ENCODE results near the gene SPATA6.

Gene SPATA6

GRCh38 chr1:48498096-48498791, 26.2 kb upstream of the SPATA6 start:
- ATAC-seq = peak; percentile 96

GRCh38 chr1:48495911-48496310, 23.9 kb upstream of the SPATA6 start:
- no peak for ATAC-seq
- TF ChIP-seq ZFP30 (CRISPR knock-in tag; IDR thresholded peaks at IDR 0.05) (no peak), ESRRG (CRISPR knock-in tag; IDR thresholded peaks at IDR 0.05) (no peak), ZNF565 (CRISPR knock-in tag; conservative IDR thresholded peaks at IDR 0.05; ENCODE audit: low read depth) (no peak), RARB (CRISPR knock-in tag; IDR thresholded peaks at IDR 0.05) (no peak)

More at GRCh38 chr1:48498096-48498791, 26.2 kb upstream of the SPATA6 start:
- TF ChIP-seq PPARA (CRISPR knock-in tag; IDR thresholded peaks at IDR 0.05; ENCODE audit: borderline replicate concordance) = no peak
- no peak for TF ChIP-seq ARNTL (CRISPR knock-in tag; IDR thresholded peaks at IDR 0.05; ENCODE audit: borderline replicate concordance, low read depth)
- TF ChIP-seq ZNF565 (CRISPR knock-in tag; conservative IDR thresholded peaks at IDR 0.05; ENCODE audit: low read depth) = no peak
- TF ChIP-seq RARB (CRISPR knock-in tag; IDR thresholded peaks at IDR 0.05) = no peak
- TF ChIP-seq ZNF8 (CRISPR knock-in tag; IDR thresholded peaks at IDR 0.05) = no peak
- no peak for TF ChIP-seq OSR1 (CRISPR knock-in tag; IDR thresholded peaks at IDR 0.05)
- TF ChIP-seq CSDC2 (CRISPR knock-in tag; IDR thresholded peaks at IDR 0.05) = no peak
- no peak for TF ChIP-seq ESRRG (CRISPR knock-in tag; IDR thresholded peaks at IDR 0.05)
- no peak for TF ChIP-seq SNAI2 (CRISPR knock-in tag; IDR thresholded peaks at IDR 0.05)
- no peak for TF ChIP-seq ZC3H10 (CRISPR knock-in tag; IDR thresholded peaks at IDR 0.05)

GRCh38 chr1:48495166-48495565, 23.2 kb upstream of the SPATA6 start:
- TF ChIP-seq ZFP3 (CRISPR knock-in tag; IDR thresholded peaks at IDR 0.05) (no peak), ZC3H10 (CRISPR knock-in tag; IDR thresholded peaks at IDR 0.05) (no peak), ARNTL (CRISPR knock-in tag; IDR thresholded peaks at IDR 0.05; ENCODE audit: borderline replicate concordance, low read depth) (no peak)
- ATAC-seq = no peak

GRCh38 chr1:48493970-48494769, 22.2 kb upstream of the SPATA6 start:
- no peak for TF ChIP-seq SNAI2 (CRISPR knock-in tag; IDR thresholded peaks at IDR 0.05)
- TF ChIP-seq POU6F1 (CRISPR knock-in tag; IDR thresholded peaks at IDR 0.05; ENCODE audit: borderline replicate concordance, low read depth) = no peak
- no peak for TF ChIP-seq CSDC2 (CRISPR knock-in tag; IDR thresholded peaks at IDR 0.05)
- ATAC-seq = peak; percentile 30; the same call in 2 of the 3 replicates

GRCh38 chr1:48493041-48493440, 21.0 kb upstream of the SPATA6 start:
- ATAC-seq = no peak
- TF ChIP-seq ZNF70 (CRISPR knock-in tag; IDR thresholded peaks at IDR 0.05) = no peak
- no peak for TF ChIP-seq BACH2 (CRISPR knock-in tag; IDR thresholded peaks at IDR 0.05; ENCODE audit: borderline replicate concordance)
- no peak for TF ChIP-seq CSDC2 (CRISPR knock-in tag; IDR thresholded peaks at IDR 0.05)
- no peak for TF ChIP-seq ARNTL (CRISPR knock-in tag; IDR thresholded peaks at IDR 0.05; ENCODE audit: borderline replicate concordance, low read depth)
- no peak for TF ChIP-seq PPARA (CRISPR knock-in tag; IDR thresholded peaks at IDR 0.05; ENCODE audit: borderline replicate concordance)
- TF ChIP-seq ZC3H10 (CRISPR knock-in tag; IDR thresholded peaks at IDR 0.05) = no peak
- TF ChIP-seq ZNF565 (CRISPR knock-in tag; conservative IDR thresholded peaks at IDR 0.05; ENCODE audit: low read depth) = no peak

- ATAC-seq = no peak
- TF ChIP-seq ESRRG (CRISPR knock-in tag; IDR thresholded peaks at IDR 0.05) (no peak), ZNF565 (CRISPR knock-in tag; conservative IDR thresholded peaks at IDR 0.05; ENCODE audit: low read depth) (no peak), ZC3H10 (CRISPR knock-in tag; IDR thresholded peaks at IDR 0.05) (no peak), TCF4 (CRISPR knock-in tag; IDR thresholded peaks at IDR 0.05; ENCODE audit: borderline replicate concordance) (no peak), POU6F1 (CRISPR knock-in tag; IDR thresholded peaks at IDR 0.05; ENCODE audit: borderline replicate concordance, low read depth) (no peak), CREB5 (CRISPR knock-in tag; IDR thresholded peaks at IDR 0.05; ENCODE audit: low read depth) (no peak), TOX (CRISPR knock-in tag; IDR thresholded peaks at IDR 0.05; ENCODE audit: borderline replicate concordance) (no peak), CSRNP3 (CRISPR knock-in tag; IDR thresholded peaks at IDR 0.05) (no peak), GLIS3 (CRISPR knock-in tag; IDR thresholded peaks at IDR 0.05) (no peak), ISL1 (CRISPR knock-in tag; IDR thresholded peaks at IDR 0.05) (no peak), CSDC2 (CRISPR knock-in tag; IDR thresholded peaks at IDR 0.05) (no peak), SNAI2 (CRISPR knock-in tag; IDR thresholded peaks at IDR 0.05) (no peak), ZFP3 (CRISPR knock-in tag; IDR thresholded peaks at IDR 0.05) (no peak), RARB (CRISPR knock-in tag; IDR thresholded peaks at IDR 0.05) (no peak), ARNTL (CRISPR knock-in tag; IDR thresholded peaks at IDR 0.05; ENCODE audit: borderline replicate concordance, low read depth) (no peak), ZNF70 (CRISPR knock-in tag; IDR thresholded peaks at IDR 0.05) (no peak), OSR1 (CRISPR knock-in tag; IDR thresholded peaks at IDR 0.05) (no peak)
These were observed 20.4 kb upstream of the SPATA6 start for GRCh38 chr1:48492392-48492791.

Data from SK-N-SH treated with all-trans-retinoic acid at 6 μM for 48 hours (cell line).